ENCODE measurements around the gene ECHS1. TPM values are rescaled to one million over a fixed set of nuclear protein-coding genes. Genes with fewer than 3 reads are reported as not detected.

The ECHS1 gene
- total and polyA plus RNA-seq, 10 donors = 29.8 to 81.2 (median 45.8) TPM

GRCh38 chr10:133314911-133315310 lies 58.2 kb downstream of the ECHS1 start:
- Histone ChIP-seq H3K4me1 (peaks cover 0 to 23% (median 12%) of the 10 kb centered on the region in 6 donors), H3K36me3 (peaks cover 0 to 35% (median 30%) of the 10 kb centered on the region in 6 donors), H3K9me3 (no peaks in the 10 kb centered on the region), H3K27ac (no peak overlapping the region), H3K27me3 (replicated peaks in 1 of 7) (peaks cover 0 to 17% (median 14%) of the 10 kb centered on the region in 7 donors), H3K4me3 (no peak overlapping the region)
- no peak for DNase-seq
- no peak for TF ChIP-seq POLR2A (IDR thresholded peaks at IDR 0.05)
- TF ChIP-seq CTCF (IDR thresholded peaks at IDR 0.05 in 8 of 11, conservative IDR thresholded peaks at IDR 0.05 in 3 of 11) = no peak
- TF ChIP-seq POLR2AphosphoS5 (IDR thresholded peaks at IDR 0.05) = no peak
- WGBS, 5 donors = 91 to 97% (median 94%) methylated on average over 12 of the region's 12 CpGs
- intact Hi-C loops (cut with DNase I; ENCODE audit: low total_unique reads) = no loop called here

GRCh38 chr10:133313192-133313591 lies 60.0 kb downstream of the ECHS1 start:
- Histone ChIP-seq H3K9me3 (no peaks in the 10 kb centered on the region), H3K27me3 (replicated peaks in 1 of 7) (no peaks in the 10 kb centered on the region), H3K36me3 (peaks cover 0 to 41% (median 32%) of the 10 kb centered on the region in 6 donors), H3K4me3 (no peak overlapping the region), H3K27ac (no peak overlapping the region), H3K4me1 (peaks cover 0 to 23% (median 13%) of the 10 kb centered on the region in 6 donors)
- intact Hi-C loops (cut with DNase I; ENCODE audit: low total_unique reads) = no loop called here
- DNase-seq = peak; percentile 71
- TF ChIP-seq CTCF (IDR thresholded peaks at IDR 0.05 in 8 of 11, conservative IDR thresholded peaks at IDR 0.05 in 3 of 11) (no peak), POLR2A (IDR thresholded peaks at IDR 0.05) (no peak), POLR2AphosphoS5 (IDR thresholded peaks at IDR 0.05) (no peak)
- WGBS, 5 donors = 65 to 93% (median 80%) methylated on average over 4 of the region's 4 CpGs

GRCh38 chr10:133312769-133313145 lies 60.4 kb downstream of the ECHS1 start:
- Histone ChIP-seq H3K27me3 (replicated peaks in 1 of 7) (no peaks in the 10 kb centered on the region), H3K9me3 (no peaks in the 10 kb centered on the region), H3K4me1 (peaks cover 2 to 27% (median 18%) of the 10 kb centered on the region in 6 donors), H3K36me3 (peaks cover 0 to 41% (median 32%) of the 10 kb centered on the region in 6 donors), H3K4me3 (no peak overlapping the region), H3K27ac (no peak overlapping the region)
- intact Hi-C loops (cut with DNase I; ENCODE audit: low total_unique reads) = no loop called here
- WGBS, 5 donors = 87 to 96% (median 93%) methylated on average over 9 of the region's 9 CpGs
- DNase-seq = peak; percentile 53
- TF ChIP-seq CTCF (IDR thresholded peaks at IDR 0.05 in 8 of 11, conservative IDR thresholded peaks at IDR 0.05 in 3 of 11) = no peak
- no peak for TF ChIP-seq POLR2A (IDR thresholded peaks at IDR 0.05)
- TF ChIP-seq POLR2AphosphoS5 (IDR thresholded peaks at IDR 0.05) = no peak

Small RNAs within 50 kb of the gene (microRNA-seq; reads per million reads assigned to microRNA genes)
- 1.1 to 2.3 (median 1.8) reads per million in 3 donors for gene MIR3944

Small RNAs within 50 kb of the gene (small RNA-seq; reads per million reads assigned to genes)
- gene AL360181.4 (0 reads per million in 4 donors), gene BANF1P2 (0 reads per million in 4 donors), gene MIR3944 (0 reads per million in 4 donors)

Other genes starting within 250 kb of the ECHS1 start
- 1 to 10 TPM in 5 of 7 donors, under 1 TPM in 2; 0.32 to 3.5 (median 2.5) TPM for gene KNDC1, start 213.1 kb downstream of the ECHS1 start, total RNA-seq
- under 1 TPM; 0.05 to 0.43 (median 0.29) TPM for gene KNDC1, start 213.1 kb downstream of the ECHS1 start, polyA plus RNA-seq
- gene UTF1, start 143.1 kb downstream of the ECHS1 start, total RNA-seq = under 1 TPM in 3 of 7 donors, not detected in 4; 0.41 to 0.54 (median 0.43) TPM
- gene UTF1, start 143.1 kb downstream of the ECHS1 start, polyA plus RNA-seq = under 1 TPM; 0.10 to 0.23 (median 0.13) TPM
- gene VENTX, start 135.5 kb downstream of the ECHS1 start, total RNA-seq = 10 to 100 TPM in 1 of 7 donors, 1 to 10 TPM in 6; 1.7 to 10.4 (median 3.4) TPM
- 1 to 10 TPM in 2 of 3 donors, under 1 TPM in 1; 0.76 to 6.3 (median 2.9) TPM for gene VENTX, start 135.5 kb downstream of the ECHS1 start, polyA plus RNA-seq
- 100 to 1,000 TPM in 3 of 7 donors, 10 to 100 TPM in 4; 43.3 to 177 (median 99.1) TPM for gene ADAM8, start 96.5 kb downstream of the ECHS1 start, total RNA-seq
- 10 to 100 TPM; 10.1 to 27.2 (median 20.4) TPM for gene ADAM8, start 96.5 kb downstream of the ECHS1 start, polyA plus RNA-seq
- 10 to 100 TPM; 40.2 to 61.2 (median 51.9) TPM for gene TUBGCP2, start 64.5 kb downstream of the ECHS1 start, total RNA-seq
- 100 to 1,000 TPM in 2 of 3 donors, 10 to 100 TPM in 1; 85.2 to 201 (median 132) TPM for gene TUBGCP2, start 64.5 kb downstream of the ECHS1 start, polyA plus RNA-seq
- gene ZNF511, start 64.4 kb downstream of the ECHS1 start, total RNA-seq = 10 to 100 TPM; 26.3 to 33.1 (median 29.2) TPM
- gene ZNF511, start 64.4 kb downstream of the ECHS1 start, polyA plus RNA-seq = 10 to 100 TPM; 43.3 to 50.6 (median 44.7) TPM
- gene CALY, start 36.5 kb downstream of the ECHS1 start, total RNA-seq = 1 to 10 TPM in 3 of 7 donors, under 1 TPM in 3, not detected in 1; 0.30 to 3.4 (median 0.94) TPM
- under 1 TPM; 0.04 to 0.12 (median 0.10) TPM for gene CALY, start 36.5 kb downstream of the ECHS1 start, polyA plus RNA-seq
- gene PRAP1, start 26.0 kb downstream of the ECHS1 start, total RNA-seq = not detected
- gene PRAP1, start 26.0 kb downstream of the ECHS1 start, polyA plus RNA-seq = not detected
- 10 to 100 TPM; 25.3 to 36.5 (median 27.7) TPM for gene FUOM, start 15.3 kb downstream of the ECHS1 start, total RNA-seq
- gene FUOM, start 15.3 kb downstream of the ECHS1 start, polyA plus RNA-seq = 10 to 100 TPM; 43.8 to 79.6 (median 47.9) TPM
- gene PAOX, start 5.9 kb upstream of the ECHS1 start, total RNA-seq = 10 to 100 TPM; 16.2 to 34.0 (median 22.8) TPM
- 10 to 100 TPM; 15.4 to 26.0 (median 19.3) TPM for gene PAOX, start 5.9 kb upstream of the ECHS1 start, polyA plus RNA-seq
- gene MTG1, start 20.8 kb upstream of the ECHS1 start, total RNA-seq = 10 to 100 TPM; 35.4 to 82.9 (median 63.7) TPM
- gene MTG1, start 20.8 kb upstream of the ECHS1 start, polyA plus RNA-seq = 100 to 1,000 TPM in 2 of 3 donors, 10 to 100 TPM in 1; 55.1 to 122 (median 101) TPM
- gene SPRN, start 51.3 kb upstream of the ECHS1 start, total RNA-seq = under 1 TPM in 3 of 7 donors, not detected in 4; 0.14 to 0.22 (median 0.14) TPM
- under 1 TPM; 0.20 to 0.58 (median 0.41) TPM for gene SPRN, start 51.3 kb upstream of the ECHS1 start, polyA plus RNA-seq
- gene SCART1, start 80.6 kb upstream of the ECHS1 start, total RNA-seq = 1 to 10 TPM; 3.7 to 9.7 (median 5.8) TPM
- 1 to 10 TPM in 1 of 3 donors, under 1 TPM in 2; 0.36 to 1.2 (median 0.72) TPM for gene SCART1, start 80.6 kb upstream of the ECHS1 start, polyA plus RNA-seq
- gene CYP2E1, start 154.0 kb upstream of the ECHS1 start, total RNA-seq = 1 to 10 TPM; 1.2 to 4.0 (median 2.3) TPM
- gene CYP2E1, start 154.0 kb upstream of the ECHS1 start, polyA plus RNA-seq = 1 to 10 TPM in 2 of 3 donors, under 1 TPM in 1; 0.61 to 1.8 (median 1.2) TPM
- gene SYCE1, start 192.2 kb upstream of the ECHS1 start, total RNA-seq = 1 to 10 TPM in 2 of 7 donors, under 1 TPM in 1, not detected in 4; 0.86 to 1.9 (median 1.3) TPM
- 1 to 10 TPM in 2 of 3 donors, under 1 TPM in 1; 0.24 to 3.5 (median 1.5) TPM for gene SYCE1, start 192.2 kb upstream of the ECHS1 start, polyA plus RNA-seq

Data from spleen (tissue), 11 donors.